Stimulated activated naive B cell treated with anti-CD40 and anti-IgM and Interleukin-4, amounts not matched to agents 10 μg/mL and 1 μg/mL and 100 μg/mL, for 72 hours (primary cell): Measurements from ENCODE around the gene CAB39.
A peak's percentile ranks its signal among the peaks of the same experiment; 100 is the strongest.

Source experiments
- ATAC-seq, 2 donors: fragments of 150-1000 bp; cut with Tn5 transposase; replicated peaks; 2 replicates each; pipeline ENCODE4 v1.10.0; 2021; ENCODE audit warnings: moderate library complexity in 1 of 2
- DNase-seq: peaks from one replicate; pipeline ENCODE4 v3.0.0; 2021
- H3K27ac Mint-ChIP-seq: one replicate; pipeline ENCODE4 v1.8.0; 2022; ENCODE audit warnings: mild to moderate bottlenecking, mixed read lengths
- H3K27me3 Mint-ChIP-seq, 2 donors: one replicate each; pipeline ENCODE4 v1.8.0; 2022; ENCODE audit warnings: mixed read lengths in 2 of 2
- H3K36me3 Mint-ChIP-seq, 2 donors: one replicate each; pipeline ENCODE4 v1.8.0; 2022; ENCODE audit warnings: mixed read lengths in 2 of 2, mild to moderate bottlenecking in 1 of 2
- H3K4me1 Mint-ChIP-seq, 2 donors: one replicate each; pipeline ENCODE4 v1.8.0; 2022; ENCODE audit warnings: mixed read lengths in 2 of 2, mild to moderate bottlenecking in 1 of 2
- H3K4me3 Mint-ChIP-seq, 2 donors: one replicate each; pipeline ENCODE4 v1.8.0; 2022; ENCODE audit warnings: mild to moderate bottlenecking in 2 of 2, mixed read lengths in 2 of 2, moderate library complexity in 1 of 2
- H3K9me3 Mint-ChIP-seq, 2 donors: one replicate each; pipeline ENCODE4 v1.8.0; 2022; ENCODE audit warnings: mixed read lengths in 2 of 2, mild to moderate bottlenecking in 1 of 2

CAB39 gene

DNA sequence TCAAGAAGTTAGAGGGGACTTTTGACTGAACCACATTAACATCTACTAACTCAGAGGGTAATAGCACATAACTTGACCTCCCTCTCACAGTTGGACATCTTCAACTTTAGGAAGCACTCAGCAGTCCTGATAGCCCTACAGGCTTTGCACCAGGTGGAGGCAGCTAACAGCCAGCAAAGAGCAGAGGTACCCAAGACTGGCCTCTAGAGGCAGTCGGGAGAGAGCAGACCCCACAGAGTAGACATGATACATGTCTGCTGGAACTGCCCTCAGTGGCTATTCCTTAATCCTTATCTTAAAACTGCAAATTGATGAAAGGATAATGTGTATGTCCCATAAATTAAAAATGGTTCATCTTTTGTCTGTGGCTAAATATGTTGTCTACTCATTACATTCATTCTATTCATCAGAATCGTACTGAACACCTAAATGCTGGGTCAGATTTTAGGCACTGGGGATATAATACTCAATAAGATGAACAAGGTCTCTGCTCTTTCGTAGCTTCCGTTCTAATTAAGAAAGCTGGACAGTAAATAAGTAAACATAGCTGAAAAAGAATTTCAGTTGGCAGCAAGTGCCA, 49.8 kb downstream of the CAB39 start:
- Mint-ChIP-seq H3K4me3 (no peak overlapping the region), H3K9me3 (no peaks in the 10 kb centered on the region), H3K36me3 (peaks cover 36 to 52% of the 10 kb centered on the region in 2 donors), H3K4me1 (peaks cover 32 to 48% of the 10 kb centered on the region in 2 donors), H3K27ac (no peak overlapping the region), H3K27me3 (no peaks in the 10 kb centered on the region)
- peak; percentile 81 to 83 for ATAC-seq
- no peak for DNase-seq

DNA sequence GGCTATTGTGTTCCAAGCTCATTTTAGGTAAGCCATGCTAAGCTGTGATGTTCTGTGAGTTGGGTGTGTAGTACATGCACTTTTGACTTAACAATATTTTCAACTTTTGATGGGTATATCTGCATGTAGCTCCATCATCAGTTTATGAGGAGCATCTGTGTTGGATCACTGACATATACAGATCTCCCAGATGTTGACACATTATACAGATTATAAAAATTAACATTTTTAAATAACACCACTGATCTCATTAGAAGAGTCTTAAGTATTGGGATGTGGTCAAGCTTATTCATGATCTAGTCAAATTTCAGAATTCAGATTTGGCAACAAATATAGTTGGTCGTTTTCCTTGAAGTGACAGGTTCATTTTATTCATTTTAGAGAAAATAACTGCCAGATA, 51.7 kb downstream of the CAB39 start:
- peaks cover 27 to 42% of the 10 kb centered on the region in 2 donors for H3K4me1 Mint-ChIP-seq
- H3K36me3 Mint-ChIP-seq, result peaks cover 46 to 61% of the 10 kb centered on the region in 2 donors
- DNase-seq (no peak), ATAC-seq (no peak)
- no peaks in the 10 kb centered on the region for H3K9me3 Mint-ChIP-seq
- H3K27ac Mint-ChIP-seq, result no peak overlapping the region
- H3K4me3 Mint-ChIP-seq, result no peak overlapping the region
- H3K27me3 Mint-ChIP-seq, result no peaks in the 10 kb centered on the region

DNA sequence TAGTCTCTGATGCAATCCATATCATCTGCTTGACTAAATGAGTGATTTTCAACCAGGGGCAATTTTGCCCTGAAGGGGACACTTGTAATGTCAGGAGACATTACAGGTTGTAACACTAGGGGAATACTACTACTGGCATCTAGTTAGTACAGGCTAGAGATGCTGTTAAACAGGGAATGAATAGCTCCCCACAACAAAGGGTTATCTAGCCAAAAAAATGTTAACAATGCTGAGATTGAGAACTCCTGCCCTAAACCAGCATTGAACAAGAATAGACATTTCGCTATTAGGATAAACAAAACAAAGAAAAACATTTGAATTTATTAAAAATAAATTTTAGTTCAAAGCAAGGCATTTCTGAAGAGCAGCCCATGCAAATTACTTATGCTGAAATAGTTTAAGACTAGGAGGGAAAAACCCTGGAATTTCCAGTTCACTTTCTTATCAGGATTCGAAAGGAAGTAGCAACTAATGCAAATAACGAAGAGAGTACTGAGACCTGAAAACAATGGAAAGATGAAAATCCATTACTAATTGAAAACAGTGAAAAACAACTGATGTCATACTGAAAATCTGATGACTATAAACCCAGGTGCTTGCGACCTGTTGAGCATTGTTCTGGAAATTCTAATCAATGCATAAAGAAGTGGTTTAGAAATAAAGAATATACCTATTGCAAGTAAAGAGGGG, 53.1 kb downstream of the CAB39 start:
- H3K27ac Mint-ChIP-seq, result peak overlapping the region; percentile 72
- no peaks in the 10 kb centered on the region for H3K27me3 Mint-ChIP-seq
- H3K9me3 Mint-ChIP-seq, result no peaks in the 10 kb centered on the region
- H3K4me3 Mint-ChIP-seq, result peak overlapping the region in 1 of 2 donors; percentile 24
- ATAC-seq (peak; percentile 74 to 81), DNase-seq (no peak)
- peaks cover 25 to 38% of the 10 kb centered on the region in 2 donors for H3K4me1 Mint-ChIP-seq
- H3K36me3 Mint-ChIP-seq, result peaks cover 37 to 52% of the 10 kb centered on the region in 2 donors

DNA sequence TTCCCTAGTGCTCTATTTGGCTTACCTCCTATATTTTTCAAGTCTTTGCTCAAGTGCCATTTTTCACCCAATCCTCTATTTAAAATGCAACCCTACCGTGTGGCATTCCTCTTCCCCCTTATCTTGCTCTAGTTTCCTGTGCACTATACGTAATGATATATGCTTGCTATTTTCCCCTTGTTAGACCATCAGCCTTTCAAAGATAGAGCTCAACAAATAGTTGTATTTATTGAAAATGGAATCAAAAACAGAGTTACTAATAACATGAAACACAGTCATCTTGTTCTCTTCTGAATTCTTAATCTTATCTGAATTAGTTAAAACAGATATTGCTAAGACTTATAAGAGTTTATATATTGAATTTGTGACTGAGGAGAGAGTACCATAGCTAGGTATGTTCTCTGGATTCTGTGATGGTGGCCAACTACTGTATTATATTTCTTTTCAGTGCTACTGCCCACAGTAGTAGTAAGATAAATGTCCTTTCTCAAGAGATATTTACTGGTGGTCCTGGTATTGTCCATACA, 55.3 kb downstream of the CAB39 start:
- ATAC-seq (no peak), DNase-seq (no peak)
- Mint-ChIP-seq H3K4me3 (no peak overlapping the region), H3K9me3 (no peaks in the 10 kb centered on the region), H3K27ac (no peak overlapping the region), H3K27me3 (no peaks in the 10 kb centered on the region), H3K4me1 (peaks cover 28 to 46% of the 10 kb centered on the region in 2 donors), H3K36me3 (peaks cover 39 to 51% of the 10 kb centered on the region in 2 donors)

DNA sequence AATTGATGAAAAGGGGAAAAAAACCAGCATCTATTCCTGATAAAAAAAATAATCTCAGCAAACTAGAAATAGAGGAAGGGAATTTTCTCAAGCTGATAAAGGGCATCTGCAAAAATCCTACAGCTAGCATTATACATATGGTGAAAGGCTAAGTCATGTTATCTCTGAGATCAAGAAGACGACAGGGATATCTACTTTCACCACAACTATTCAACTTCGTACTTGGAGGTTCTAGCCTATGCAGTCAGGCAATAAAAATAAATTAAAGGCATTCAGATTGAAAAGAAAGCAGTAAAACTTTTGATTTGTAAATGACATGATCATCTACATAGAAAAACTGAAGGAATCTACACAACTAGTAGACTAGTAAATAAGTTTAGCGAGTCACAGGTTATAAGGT, 58.2 kb downstream of the CAB39 start:
- no peak overlapping the region for H3K4me3 Mint-ChIP-seq
- H3K9me3 Mint-ChIP-seq, result no peaks in the 10 kb centered on the region
- no peaks in the 10 kb centered on the region for H3K27me3 Mint-ChIP-seq
- H3K36me3 Mint-ChIP-seq, result peaks cover 41 to 54% of the 10 kb centered on the region in 2 donors
- DNase-seq, result no peak
- ATAC-seq, result no peak
- H3K27ac Mint-ChIP-seq, result peak overlapping the region; percentile 81
- peaks cover 30 to 49% of the 10 kb centered on the region in 2 donors for H3K4me1 Mint-ChIP-seq

DNA sequence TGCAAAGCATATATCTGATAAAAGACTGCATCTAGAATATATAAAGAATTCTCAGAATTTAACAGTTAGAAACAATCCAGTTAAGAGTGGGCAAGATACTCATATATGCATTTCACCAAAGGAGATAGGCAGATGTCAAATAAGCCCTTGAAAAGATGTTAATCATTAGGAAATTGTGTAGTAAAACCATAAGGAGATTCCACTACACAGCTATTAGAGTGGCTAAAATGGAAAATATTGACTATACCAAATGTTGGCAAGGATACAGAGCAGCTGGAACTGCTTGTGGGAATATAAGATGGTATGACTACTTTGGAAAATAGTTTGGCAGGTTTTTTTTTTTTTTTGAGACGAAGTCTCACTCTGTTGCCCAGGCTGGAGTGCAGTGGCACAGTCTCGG, 59.5 kb downstream of the CAB39 start:
- DNase-seq (no peak), ATAC-seq (no peak)
- Mint-ChIP-seq H3K4me1 (peaks cover 24 to 37% of the 10 kb centered on the region in 2 donors), H3K36me3 (peaks cover 39 to 47% of the 10 kb centered on the region in 2 donors), H3K4me3 (no peak overlapping the region), H3K27ac (no peak overlapping the region), H3K27me3 (no peaks in the 10 kb centered on the region), H3K9me3 (no peaks in the 10 kb centered on the region)

DNA sequence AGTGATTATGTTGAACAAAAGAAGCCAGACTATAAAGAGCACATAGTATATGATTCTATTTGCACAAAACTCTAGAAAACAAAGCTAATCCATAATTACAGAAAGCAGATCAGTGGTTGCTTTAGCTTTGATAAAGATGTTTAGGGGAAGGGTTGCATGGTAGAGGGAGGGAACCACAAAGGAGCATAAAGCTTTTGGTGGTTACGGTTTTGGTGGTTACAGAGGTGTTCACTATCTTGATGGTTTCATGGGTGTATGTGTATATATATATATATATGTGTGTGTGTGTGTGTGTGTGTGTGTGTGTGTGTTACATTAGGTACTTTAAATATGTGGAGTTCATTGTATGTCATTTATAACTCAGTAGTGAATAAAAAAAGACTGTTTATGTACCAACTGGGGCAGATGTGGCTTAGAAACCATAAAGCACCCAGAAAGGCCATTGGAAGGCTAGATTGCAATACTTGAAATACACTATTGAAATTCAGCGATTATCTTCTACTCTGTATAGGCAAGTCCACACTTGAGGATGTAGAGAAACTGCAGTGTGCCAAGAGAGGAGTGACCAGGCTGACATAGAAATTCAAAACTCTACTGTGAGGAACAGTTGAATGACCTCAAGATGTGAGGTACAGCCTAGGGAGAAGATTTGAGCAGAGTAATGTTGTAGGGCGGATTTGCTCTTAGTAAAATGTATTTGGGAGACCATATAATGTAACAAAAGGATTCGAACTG, 60.6 kb downstream of the CAB39 start:
- no peak overlapping the region for H3K4me3 Mint-ChIP-seq
- ATAC-seq (no peak), DNase-seq (no peak)
- H3K27ac Mint-ChIP-seq, result no peak overlapping the region
- H3K27me3 Mint-ChIP-seq, result no peaks in the 10 kb centered on the region
- peaks cover 34 to 40% of the 10 kb centered on the region in 2 donors for H3K36me3 Mint-ChIP-seq
- H3K4me1 Mint-ChIP-seq, result peaks cover 24 to 42% of the 10 kb centered on the region in 2 donors
- H3K9me3 Mint-ChIP-seq, result no peaks in the 10 kb centered on the region

DNA sequence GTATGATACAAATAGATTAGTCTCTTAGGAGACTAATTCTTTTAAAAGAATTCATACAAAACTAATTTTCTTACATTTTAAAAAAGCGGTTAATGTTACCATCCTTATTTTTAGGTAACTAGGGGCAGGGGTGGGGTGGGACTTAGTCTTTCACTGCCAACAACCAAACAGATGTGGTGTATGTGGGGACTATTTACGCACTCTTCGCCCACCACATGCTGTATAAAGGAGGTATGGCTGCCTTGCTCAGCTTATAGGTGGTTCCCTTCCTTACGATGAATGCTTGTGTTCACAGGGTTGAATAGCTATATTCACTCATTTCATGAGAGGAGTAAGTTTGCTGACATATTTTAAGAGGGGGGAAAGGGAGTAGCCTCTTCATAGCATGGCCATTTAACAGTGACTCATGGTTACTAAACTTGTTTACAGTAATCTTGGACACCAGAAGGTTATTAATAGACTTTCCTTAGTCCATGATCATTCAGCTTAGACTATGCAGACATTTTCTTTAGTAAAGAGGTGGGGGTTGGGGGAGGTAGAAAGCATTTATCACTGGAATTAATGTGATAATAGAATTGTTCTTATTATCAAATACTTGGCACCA, 61.8 kb downstream of the CAB39 start:
- ATAC-seq (peak in 1 of 2 donors; percentile 16), DNase-seq (no peak)
- H3K27ac Mint-ChIP-seq, result no peak overlapping the region
- H3K4me1 Mint-ChIP-seq, result peaks cover 22 to 40% of the 10 kb centered on the region in 2 donors
- no peak overlapping the region for H3K4me3 Mint-ChIP-seq
- H3K27me3 Mint-ChIP-seq, result no peaks in the 10 kb centered on the region
- peaks cover 26 to 35% of the 10 kb centered on the region in 2 donors for H3K36me3 Mint-ChIP-seq
- H3K9me3 Mint-ChIP-seq, result no peaks in the 10 kb centered on the region

DNA sequence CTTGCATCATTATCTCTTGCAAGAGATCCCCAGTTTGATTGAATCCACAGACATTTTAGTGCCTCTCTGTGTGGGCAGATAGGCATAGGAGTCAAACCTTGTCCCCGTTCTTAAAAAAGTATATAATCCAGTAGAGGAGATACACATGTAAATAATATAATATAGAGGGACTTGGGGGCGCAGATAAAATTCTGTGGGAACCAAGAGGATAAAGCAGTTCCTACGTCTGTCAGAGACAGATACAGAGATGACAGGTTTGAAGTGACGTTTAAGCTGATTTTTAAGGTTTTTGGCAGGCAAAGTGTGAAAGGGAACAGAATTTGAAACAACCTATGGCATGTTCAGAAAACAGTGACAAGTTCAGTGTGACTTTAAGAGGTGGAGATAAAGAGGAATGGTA, 63.1 kb downstream of the CAB39 start:
- Mint-ChIP-seq H3K27me3 (no peaks in the 10 kb centered on the region), H3K4me1 (peaks cover 25 to 44% of the 10 kb centered on the region in 2 donors), H3K4me3 (no peak overlapping the region), H3K36me3 (peaks cover 29 to 41% of the 10 kb centered on the region in 2 donors), H3K9me3 (no peaks in the 10 kb centered on the region), H3K27ac (no peak overlapping the region)
- DNase-seq, result no peak
- ATAC-seq, result no peak

DNA sequence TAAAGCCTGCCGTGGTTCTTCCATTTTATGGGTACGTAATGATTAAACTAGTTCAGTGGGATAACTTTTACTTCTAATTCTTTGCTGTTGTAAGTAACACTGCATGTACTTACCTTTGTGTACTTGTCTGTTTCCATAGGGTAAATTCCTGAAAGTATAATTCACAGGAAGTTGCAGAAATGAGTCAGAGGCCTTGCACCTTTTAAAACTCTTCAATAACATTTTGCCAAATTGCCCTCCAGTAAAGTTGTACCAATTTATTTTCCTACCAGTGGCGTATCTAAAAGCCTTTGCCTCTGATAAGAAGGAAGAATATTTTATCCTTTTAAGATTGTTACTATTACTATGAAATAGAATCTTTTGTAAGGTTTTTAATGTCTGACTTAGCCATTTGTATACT, 65.1 kb downstream of the CAB39 start:
- no peaks in the 10 kb centered on the region for H3K9me3 Mint-ChIP-seq
- H3K36me3 Mint-ChIP-seq, result peaks cover 22 to 36% of the 10 kb centered on the region in 2 donors
- H3K27me3 Mint-ChIP-seq, result no peaks in the 10 kb centered on the region
- ATAC-seq (no peak), DNase-seq (no peak)
- H3K27ac Mint-ChIP-seq, result no peak overlapping the region
- H3K4me1 Mint-ChIP-seq, result peaks cover 27 to 46% of the 10 kb centered on the region in 2 donors
- H3K4me3 Mint-ChIP-seq, result no peak overlapping the region

DNA sequence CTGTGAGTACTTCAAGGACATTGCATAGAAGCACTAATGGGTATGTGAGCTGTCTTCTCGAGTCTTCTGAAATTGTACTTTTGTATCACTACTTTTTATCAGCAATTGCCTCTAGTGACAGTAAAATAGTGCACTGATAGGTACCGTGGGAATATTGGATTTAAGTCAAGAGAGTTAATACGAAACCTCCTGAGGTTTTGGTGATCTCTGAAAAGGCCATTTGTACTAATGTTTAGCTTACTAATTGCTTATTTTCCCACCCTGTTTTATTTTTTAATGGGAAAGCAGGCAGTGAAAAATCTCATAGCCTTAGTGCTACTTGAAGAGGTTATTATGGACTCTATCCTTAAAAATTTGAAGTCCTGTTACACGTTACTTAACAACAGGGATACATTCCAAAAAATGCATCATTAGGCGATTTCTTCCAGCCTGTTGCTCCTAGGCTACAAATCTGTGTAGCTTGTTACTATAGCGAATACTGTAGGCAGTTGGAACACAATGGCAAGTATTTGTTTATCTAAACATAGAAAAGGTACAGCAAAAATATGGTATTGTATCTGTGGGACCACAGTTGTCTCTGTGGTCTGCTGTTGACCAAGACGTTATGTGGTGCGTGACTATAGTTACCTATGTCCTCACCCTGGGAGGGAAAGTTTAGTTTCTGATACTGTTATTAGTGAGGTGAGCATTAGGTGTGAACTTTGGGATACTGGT, 65.9 kb downstream of the CAB39 start:
- Mint-ChIP-seq H3K4me3 (no peak overlapping the region), H3K36me3 (peaks cover 22 to 35% of the 10 kb centered on the region in 2 donors), H3K27me3 (no peaks in the 10 kb centered on the region), H3K4me1 (peaks cover 23 to 42% of the 10 kb centered on the region in 2 donors), H3K9me3 (no peaks in the 10 kb centered on the region), H3K27ac (peak overlapping the region; percentile 54)
- DNase-seq (no peak), ATAC-seq (no peak)

DNA sequence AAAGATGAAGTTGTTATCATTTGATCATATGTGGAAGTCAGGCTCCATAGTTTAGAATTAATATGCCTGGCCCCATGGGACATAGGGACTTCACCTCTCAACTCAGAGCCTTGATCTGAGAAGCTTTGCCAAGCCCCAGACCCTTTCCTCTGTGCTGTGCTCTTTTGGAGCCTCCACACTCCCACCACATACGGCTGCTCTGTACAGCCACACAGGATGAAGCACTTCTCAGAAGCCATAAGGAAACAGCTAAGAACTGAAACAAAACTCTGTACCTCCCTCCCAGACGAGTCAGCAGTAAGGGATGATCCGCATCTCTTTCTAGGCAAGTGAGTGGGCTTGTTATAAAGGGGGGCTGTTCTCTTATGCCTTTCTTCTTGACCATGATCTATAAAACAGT, 66.5 kb downstream of the CAB39 start:
- H3K27me3 Mint-ChIP-seq, result no peaks in the 10 kb centered on the region
- H3K27ac Mint-ChIP-seq, result no peak overlapping the region
- H3K9me3 Mint-ChIP-seq, result peaks cover 3 to 4% of the 10 kb centered on the region in 2 donors
- H3K36me3 Mint-ChIP-seq, result peaks cover 25 to 39% of the 10 kb centered on the region in 2 donors
- DNase-seq, result no peak
- no peak for ATAC-seq
- H3K4me3 Mint-ChIP-seq, result no peak overlapping the region
- peaks cover 25 to 44% of the 10 kb centered on the region in 2 donors for H3K4me1 Mint-ChIP-seq

DNA sequence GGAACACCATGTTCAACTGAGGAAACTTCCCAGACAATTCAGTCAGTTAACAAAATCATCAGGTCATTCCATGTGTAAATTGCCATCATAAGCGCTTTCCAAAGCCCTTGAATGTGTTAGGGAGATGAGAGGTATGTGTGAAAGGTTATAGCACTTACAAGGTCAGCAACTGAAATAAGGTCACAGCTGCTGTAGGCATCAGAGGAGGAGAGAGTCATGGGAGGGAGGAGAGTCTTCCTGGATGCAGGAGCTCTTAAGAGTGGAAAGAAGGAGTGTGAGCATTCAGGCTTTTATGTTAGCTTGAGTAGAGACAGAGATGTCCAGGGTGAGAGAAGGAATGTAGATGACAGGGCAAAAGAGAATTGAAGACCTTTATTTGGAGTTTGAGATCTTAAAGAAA, 67.0 kb downstream of the CAB39 start:
- DNase-seq, result no peak
- ATAC-seq, result no peak
- Mint-ChIP-seq H3K9me3 (peaks cover 7 to 8% of the 10 kb centered on the region in 2 donors), H3K4me3 (no peak overlapping the region), H3K4me1 (peaks cover 27 to 46% of the 10 kb centered on the region in 2 donors), H3K36me3 (peaks cover 30 to 44% of the 10 kb centered on the region in 2 donors), H3K27ac (no peak overlapping the region), H3K27me3 (no peaks in the 10 kb centered on the region)
